Glutamatergic neuron (in vitro differentiated cells): ENCODE results near the gene NTRK2. TPM values are rescaled to one million over a fixed set of nuclear protein-coding genes. Genes with fewer than 3 reads are reported as not detected.

ENCODE experiments used
- DNase-seq: peaks from one replicate; pipeline ENCODE4 v3.0.0; 2022
- H3K27ac Mint-ChIP-seq: one replicate; pipeline ENCODE4 v1.8.0; 2020; ENCODE audit warnings: mild to moderate bottlenecking, mixed read lengths, inconsistent platforms; ENCODE audit not compliant: unreplicated experiment
- H3K27me3 Mint-ChIP-seq: one replicate; pipeline ENCODE4 v1.8.0; 2020; ENCODE audit warnings: mild to moderate bottlenecking, moderate library complexity, mixed read lengths, inconsistent platforms; ENCODE audit not compliant: unreplicated experiment
- H3K36me3 Mint-ChIP-seq: one replicate; pipeline ENCODE4 v1.8.0; 2020; ENCODE audit warnings: mild to moderate bottlenecking, mixed read lengths, inconsistent platforms; ENCODE audit not compliant: unreplicated experiment
- H3K4me1 Mint-ChIP-seq: one replicate; pipeline ENCODE4 v1.8.0; 2020; ENCODE audit warnings: mild to moderate bottlenecking, low read depth, mixed read lengths, inconsistent platforms; ENCODE audit not compliant: unreplicated experiment
- H3K4me3 Mint-ChIP-seq: one replicate; pipeline ENCODE4 v1.8.0; 2020; ENCODE audit warnings: mild to moderate bottlenecking, mixed read lengths, inconsistent platforms; ENCODE audit not compliant: unreplicated experiment
- H3K9me3 Mint-ChIP-seq: one replicate; pipeline ENCODE4 v1.8.0; 2020; ENCODE audit warnings: mild to moderate bottlenecking, moderate library complexity, mixed read lengths, inconsistent platforms; ENCODE audit not compliant: unreplicated experiment
- CTCF ChIP-seq: fragments of 200-600 bp; sonication (generic); IDR thresholded peaks from one replicate; pipeline ENCODE4 v1.5.0; 2021; ENCODE audit not compliant: partially characterized antibody, unreplicated experiment
- total RNA-seq: library from RNA; stranded (reverse); fragmentation: NEBNext Ultra II Directional; extraction: Animal tissue kit (Norgen Biotek cat#: 25700); gene quantifications from one replicate; pipeline ENCODE4 v1.2.1, GENCODE V29; 2021; ENCODE audit not compliant: unreplicated experiment

Gene NTRK2
- total RNA-seq, 1 donor from 2014 or later = 2.1 TPM

DNA sequence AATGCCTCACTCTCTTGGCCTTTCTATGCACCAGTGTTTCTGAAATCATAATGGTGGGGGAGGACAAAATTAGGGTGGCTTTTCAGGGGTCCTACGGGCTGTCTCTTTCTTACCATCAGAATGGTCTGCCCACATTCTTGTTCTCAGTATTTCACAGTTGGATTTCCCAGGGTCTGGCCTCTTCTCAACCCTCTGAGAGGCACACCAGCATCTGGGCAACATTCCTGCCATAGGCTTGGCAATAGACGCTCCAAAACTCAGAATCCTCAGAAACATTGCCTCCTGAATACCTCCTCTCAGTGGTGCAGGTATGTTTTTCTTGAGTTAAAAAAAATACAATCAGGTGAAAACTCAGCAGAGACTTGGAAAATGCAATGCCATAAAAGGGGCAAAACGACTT, 358.3 kb downstream of the NTRK2 start:
- Mint-ChIP-seq H3K36me3 (no peaks in the 10 kb centered on the region), H3K4me3 (no peak overlapping the region), H3K9me3 (peaks cover 2% of the 10 kb centered on the region), H3K27me3 (no peaks in the 10 kb centered on the region), H3K4me1 (no peaks in the 10 kb centered on the region), H3K27ac (no peak overlapping the region)
- no peak for TF ChIP-seq CTCF
- DNase-seq = no peak

DNA sequence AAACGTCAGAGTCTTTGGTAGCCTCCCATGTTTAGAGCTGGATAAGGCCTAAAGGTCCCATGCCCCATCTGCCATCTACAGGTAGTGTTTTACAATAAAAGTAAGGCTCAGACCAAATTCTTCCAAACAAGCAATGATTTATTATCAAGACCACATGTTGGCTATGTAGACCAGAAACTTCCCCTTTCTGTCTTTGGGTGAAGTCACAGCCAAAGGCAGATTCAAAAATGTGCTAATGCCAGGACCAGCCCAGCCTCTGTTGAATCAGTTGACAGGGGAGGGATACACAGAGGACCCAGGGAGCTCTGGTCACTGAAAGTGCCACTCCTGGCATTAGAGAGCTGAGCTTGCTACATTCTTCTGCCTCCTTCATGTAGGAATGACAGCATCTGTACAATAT, 360.8 kb downstream of the NTRK2 start:
- Mint-ChIP-seq H3K36me3 (no peaks in the 10 kb centered on the region), H3K27ac (no peak overlapping the region), H3K9me3 (peaks cover 2% of the 10 kb centered on the region), H3K4me1 (no peaks in the 10 kb centered on the region), H3K27me3 (no peaks in the 10 kb centered on the region), H3K4me3 (no peak overlapping the region)
- no peak for TF ChIP-seq CTCF
- DNase-seq = no peak

DNA sequence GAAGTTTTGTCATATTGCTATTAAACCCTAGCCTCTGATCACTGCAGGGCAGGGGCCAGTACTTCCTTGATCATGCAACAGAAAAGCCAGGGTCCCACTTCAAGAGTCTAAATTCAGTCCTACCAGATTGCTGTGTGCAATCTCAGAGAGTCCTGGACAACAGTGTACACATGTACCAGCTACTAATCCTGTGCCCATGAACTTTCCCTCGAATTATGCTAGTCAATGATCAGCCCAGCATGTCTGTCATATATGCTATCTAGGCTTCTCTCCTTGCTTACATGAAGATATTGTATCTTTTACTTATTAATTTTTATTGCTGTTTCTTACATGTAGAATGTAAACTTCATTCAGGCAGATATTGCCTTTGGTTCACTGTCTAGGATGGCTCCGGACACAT, 367.0 kb downstream of the NTRK2 start:
- no peak overlapping the region for H3K27ac Mint-ChIP-seq
- TF ChIP-seq CTCF = no peak
- H3K4me3 Mint-ChIP-seq = no peak overlapping the region
- no peaks in the 10 kb centered on the region for H3K4me1 Mint-ChIP-seq
- peaks cover 2% of the 10 kb centered on the region for H3K27me3 Mint-ChIP-seq
- peaks cover 2% of the 10 kb centered on the region for H3K9me3 Mint-ChIP-seq
- DNase-seq = no peak
- no peaks in the 10 kb centered on the region for H3K36me3 Mint-ChIP-seq

DNA sequence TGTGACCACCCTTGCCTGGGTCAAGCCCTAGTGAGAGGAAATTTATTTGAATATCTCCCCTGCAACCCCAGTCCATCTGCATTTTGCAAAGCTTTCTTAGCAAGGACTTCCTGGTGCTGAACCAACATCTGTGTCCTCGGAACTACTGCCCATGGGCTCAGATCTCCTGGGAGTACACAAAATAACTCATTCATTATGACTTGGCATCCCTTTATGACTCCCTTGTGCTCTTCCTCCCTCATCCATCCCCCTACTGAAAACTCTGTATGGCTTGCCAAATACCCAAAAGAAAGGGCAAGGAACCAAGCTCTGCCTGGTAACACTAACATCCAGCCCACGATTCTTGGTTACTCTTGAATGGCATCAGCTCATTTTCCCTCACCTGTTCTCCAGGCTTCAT, 368.5 kb downstream of the NTRK2 start:
- Mint-ChIP-seq H3K27ac (no peak overlapping the region), H3K36me3 (no peaks in the 10 kb centered on the region), H3K27me3 (peaks cover 2% of the 10 kb centered on the region), H3K4me1 (no peaks in the 10 kb centered on the region), H3K4me3 (no peak overlapping the region), H3K9me3 (no peaks in the 10 kb centered on the region)
- no peak for DNase-seq
- TF ChIP-seq CTCF = no peak

- no peak overlapping the region for H3K27ac Mint-ChIP-seq
- H3K9me3 Mint-ChIP-seq = no peaks in the 10 kb centered on the region
- no peaks in the 10 kb centered on the region for H3K36me3 Mint-ChIP-seq
- DNase-seq = no peak
- peaks cover 2% of the 10 kb centered on the region for H3K27me3 Mint-ChIP-seq
- H3K4me1 Mint-ChIP-seq = no peaks in the 10 kb centered on the region
- TF ChIP-seq CTCF = no peak
- H3K4me3 Mint-ChIP-seq = no peak overlapping the region
Measured at GRCh38 chr9:85038824-85039608, 369.5 kb downstream of the NTRK2 start.
